ENCODE results near the gene PAQR5. TPM values are rescaled to one million over a fixed set of nuclear protein-coding genes. Genes with fewer than 3 reads are reported as not detected.

The PAQR5 gene
- total and polyA plus RNA-seq, 7 donors: 0.08 to 0.39 (median 0.17) TPM; not detected in 1

GRCh38 chr15:69292826-69293420 lies 5.8 kb upstream of the PAQR5 start:
- whole genome bisulfite sequencing, 3 donors: 83 to 87% (median 87%) methylated on average over 10 of the region's 10 CpGs
- no peak for ATAC-seq
- Histone ChIP-seq H3K27ac (no peak overlapping the region), H3K36me3 (ENCODE audit: insufficient read depth in 1 of 2, low read depth in 1 of 2) (no peaks in the 10 kb centered on the region), H3K4me1 (no peaks in the 10 kb centered on the region), H3K9me3 (no peaks in the 10 kb centered on the region), H3K27me3 (ENCODE audit: insufficient read depth in 3 of 3, low read length in 2 of 3) (peaks cover 0 to 2% (median 0%) of the 10 kb centered on the region in 3 donors), H3K4me3 (no peak overlapping the region)
- TF ChIP-seq, protein P1, sequence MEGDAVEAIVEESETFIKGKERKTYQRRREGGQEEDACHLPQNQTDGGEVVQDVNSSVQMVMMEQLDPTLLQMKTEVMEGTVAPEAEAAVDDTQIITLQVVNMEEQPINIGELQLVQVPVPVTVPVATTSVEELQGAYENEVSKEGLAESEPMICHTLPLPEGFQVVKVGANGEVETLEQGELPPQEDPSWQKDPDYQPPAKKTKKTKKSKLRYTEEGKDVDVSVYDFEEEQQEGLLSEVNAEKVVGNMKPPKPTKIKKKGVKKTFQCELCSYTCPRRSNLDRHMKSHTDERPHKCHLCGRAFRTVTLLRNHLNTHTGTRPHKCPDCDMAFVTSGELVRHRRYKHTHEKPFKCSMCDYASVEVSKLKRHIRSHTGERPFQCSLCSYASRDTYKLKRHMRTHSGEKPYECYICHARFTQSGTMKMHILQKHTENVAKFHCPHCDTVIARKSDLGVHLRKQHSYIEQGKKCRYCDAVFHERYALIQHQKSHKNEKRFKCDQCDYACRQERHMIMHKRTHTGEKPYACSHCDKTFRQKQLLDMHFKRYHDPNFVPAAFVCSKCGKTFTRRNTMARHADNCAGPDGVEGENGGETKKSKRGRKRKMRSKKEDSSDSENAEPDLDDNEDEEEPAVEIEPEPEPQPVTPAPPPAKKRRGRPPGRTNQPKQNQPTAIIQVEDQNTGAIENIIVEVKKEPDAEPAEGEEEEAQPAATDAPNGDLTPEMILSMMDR (IDR thresholded peaks at IDR 0.05): no peak
- intact Hi-C loops (cut with DNase I): no loop called here
- DNase-seq: no peak

GRCh38 chr15:69293741-69294615 lies 4.7 kb upstream of the PAQR5 start:
- Histone ChIP-seq H3K27ac (no peak overlapping the region), H3K9me3 (no peaks in the 10 kb centered on the region), H3K27me3 (ENCODE audit: insufficient read depth in 3 of 3, low read length in 2 of 3) (peaks cover 0 to 9% (median 5%) of the 10 kb centered on the region in 3 donors), H3K36me3 (ENCODE audit: insufficient read depth in 1 of 2, low read depth in 1 of 2) (no peaks in the 10 kb centered on the region), H3K4me1 (peaks cover 2% of the 10 kb centered on the region), H3K4me3 (no peak overlapping the region)
- no peak for ATAC-seq
- TF ChIP-seq, protein P1 (IDR thresholded peaks at IDR 0.05): no peak
- no peak for DNase-seq
- intact Hi-C loops (cut with DNase I): no loop called here
- WGBS, 3 donors: 92 to 97% (median 94%) methylated on average over 11 of the region's 11 CpGs

DNA sequence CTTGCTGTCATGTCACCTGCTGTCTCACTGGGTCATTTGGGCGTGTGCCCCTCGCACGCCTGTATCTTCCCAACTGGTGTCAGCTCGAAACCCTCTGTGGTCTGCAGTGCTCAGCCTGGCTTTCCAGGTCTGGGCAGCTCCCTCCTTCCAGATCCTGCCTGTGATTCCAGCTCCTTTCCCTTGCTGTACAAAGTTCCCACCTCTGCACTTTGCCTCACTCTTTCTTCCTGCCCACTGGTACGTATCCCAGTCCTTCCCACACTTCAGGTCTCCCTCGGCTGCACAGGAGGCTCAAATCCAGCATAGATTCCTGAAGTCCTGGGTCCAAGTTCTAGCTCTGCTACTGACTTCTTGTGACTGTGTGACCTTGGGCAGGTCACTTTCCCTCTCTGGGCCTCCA lies 2.1 kb upstream of the PAQR5 start:
- DNase-seq (no peak), ATAC-seq (no peak)
- no peaks in the 10 kb centered on the region for H3K9me3 ChIP-seq
- H3K36me3 ChIP-seq (ENCODE audit: insufficient read depth in 1 of 2, low read depth in 1 of 2): no peaks in the 10 kb centered on the region
- intact Hi-C loops (cut with DNase I): no loop called here
- H3K4me3 ChIP-seq: no peak overlapping the region
- WGBS, 3 donors: 82 to 85% (median 85%) methylated on average over 6 of the region's 6 CpGs
- TF ChIP-seq, protein P1 (IDR thresholded peaks at IDR 0.05): no peak
- H3K27me3 ChIP-seq (ENCODE audit: insufficient read depth in 3 of 3, low read length in 2 of 3): peaks cover 0 to 29% (median 9%) of the 10 kb centered on the region in 3 donors
- H3K4me1 ChIP-seq: peaks cover 7% of the 10 kb centered on the region
- no peak overlapping the region for H3K27ac ChIP-seq

GRCh38 chr15:69297642-69298353 lies 914 bp upstream of the PAQR5 start:
- Histone ChIP-seq H3K27me3 (ENCODE audit: insufficient read depth in 3 of 3, low read length in 2 of 3) (peaks cover 0 to 41% (median 11%) of the 10 kb centered on the region in 3 donors), H3K27ac (no peak overlapping the region), H3K4me3 (no peak overlapping the region), H3K9me3 (no peaks in the 10 kb centered on the region), H3K4me1 (peaks cover 7% of the 10 kb centered on the region), H3K36me3 (ENCODE audit: insufficient read depth in 1 of 2, low read depth in 1 of 2) (no peaks in the 10 kb centered on the region)
- WGBS, 3 donors: 92 to 96% (median 93%) methylated on average over 10 of the region's 10 CpGs
- intact Hi-C loops (cut with DNase I): no loop called here
- TF ChIP-seq, protein P1 (IDR thresholded peaks at IDR 0.05): no peak
- DNase-seq (no peak), ATAC-seq (no peak)
